ENCODE measurements around the gene ASPHD2. TPM values are rescaled to one million over a fixed set of nuclear protein-coding genes. Genes with fewer than 3 reads are reported as not detected.

Gene ASPHD2
- total RNA-seq, 3 donors from 2014 or later, result 0.59 to 1.3 (median 0.64) TPM

DNA sequence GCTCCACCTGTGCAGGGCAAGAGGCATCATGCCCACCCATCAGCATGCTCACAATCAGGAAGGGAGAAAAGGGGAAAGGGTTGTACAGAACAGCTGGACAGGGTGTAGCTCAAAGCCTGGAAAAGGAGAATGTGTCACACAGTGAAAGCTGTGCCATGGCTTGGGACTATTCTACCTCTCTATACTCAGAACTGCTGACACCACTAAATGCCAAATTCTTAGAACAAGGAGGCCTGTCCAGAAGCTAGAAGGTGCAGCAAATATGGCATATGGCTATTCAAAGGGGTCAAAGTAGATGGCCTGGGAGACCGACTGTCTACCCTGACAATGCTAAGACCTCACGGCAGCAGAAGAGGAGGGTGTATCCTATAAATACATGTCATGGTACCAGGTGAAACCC lies 41.7 kb downstream of the ASPHD2 start:
- Histone ChIP-seq H3K4me1 (no peaks in the 10 kb centered on the region), H3K9me3 (no peaks in the 10 kb centered on the region), H3K27me3 (no peaks in the 10 kb centered on the region), H3K4me3 (no peak overlapping the region), H3K36me3 (peaks cover 5% of the 10 kb centered on the region), H3K27ac (no peak overlapping the region)
- intact Hi-C loops (cut with DNase I; ENCODE audit: low total_unique reads), result no loop called here
- TF ChIP-seq POLR2AphosphoS5 (IDR thresholded peaks at IDR 0.05) (no peak), POLR2A (IDR thresholded peaks at IDR 0.05) (no peak)
- TF ChIP-seq, protein P1, sequence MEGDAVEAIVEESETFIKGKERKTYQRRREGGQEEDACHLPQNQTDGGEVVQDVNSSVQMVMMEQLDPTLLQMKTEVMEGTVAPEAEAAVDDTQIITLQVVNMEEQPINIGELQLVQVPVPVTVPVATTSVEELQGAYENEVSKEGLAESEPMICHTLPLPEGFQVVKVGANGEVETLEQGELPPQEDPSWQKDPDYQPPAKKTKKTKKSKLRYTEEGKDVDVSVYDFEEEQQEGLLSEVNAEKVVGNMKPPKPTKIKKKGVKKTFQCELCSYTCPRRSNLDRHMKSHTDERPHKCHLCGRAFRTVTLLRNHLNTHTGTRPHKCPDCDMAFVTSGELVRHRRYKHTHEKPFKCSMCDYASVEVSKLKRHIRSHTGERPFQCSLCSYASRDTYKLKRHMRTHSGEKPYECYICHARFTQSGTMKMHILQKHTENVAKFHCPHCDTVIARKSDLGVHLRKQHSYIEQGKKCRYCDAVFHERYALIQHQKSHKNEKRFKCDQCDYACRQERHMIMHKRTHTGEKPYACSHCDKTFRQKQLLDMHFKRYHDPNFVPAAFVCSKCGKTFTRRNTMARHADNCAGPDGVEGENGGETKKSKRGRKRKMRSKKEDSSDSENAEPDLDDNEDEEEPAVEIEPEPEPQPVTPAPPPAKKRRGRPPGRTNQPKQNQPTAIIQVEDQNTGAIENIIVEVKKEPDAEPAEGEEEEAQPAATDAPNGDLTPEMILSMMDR (IDR thresholded peaks at IDR 0.05), result no peak
- no peak for DNase-seq (ENCODE audit: low spot score in 2 of 2)

DNA sequence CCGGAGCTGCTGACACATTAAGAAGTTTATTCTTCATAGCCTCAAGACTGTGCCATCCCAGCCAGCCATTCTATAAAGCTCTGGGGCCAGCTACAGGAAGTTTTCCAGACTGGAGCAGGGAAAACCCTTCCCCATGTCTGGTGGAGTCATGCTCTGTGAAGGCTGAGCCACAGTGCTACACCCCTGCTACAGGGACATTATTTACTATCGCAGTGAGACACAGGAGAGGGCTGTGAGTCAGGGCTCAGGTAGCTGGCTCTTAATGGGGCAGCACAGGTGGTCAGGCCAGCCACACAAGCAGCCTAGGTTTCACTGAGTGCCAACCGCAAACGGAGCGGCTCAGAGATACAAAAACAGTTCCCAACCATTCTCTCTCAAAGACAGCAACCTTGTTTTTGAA lies 42.5 kb downstream of the ASPHD2 start:
- H3K4me3 ChIP-seq, result no peak overlapping the region
- TF ChIP-seq, protein P1 (IDR thresholded peaks at IDR 0.05), result no peak
- TF ChIP-seq POLR2A (IDR thresholded peaks at IDR 0.05) (no peak), POLR2AphosphoS5 (IDR thresholded peaks at IDR 0.05) (no peak)
- intact Hi-C loops (cut with DNase I; ENCODE audit: low total_unique reads), result no loop called here
- H3K9me3 ChIP-seq, result no peaks in the 10 kb centered on the region
- no peak for DNase-seq (ENCODE audit: low spot score in 2 of 2)
- no peak overlapping the region for H3K27ac ChIP-seq
- no peaks in the 10 kb centered on the region for H3K27me3 ChIP-seq
- H3K4me1 ChIP-seq, result no peaks in the 10 kb centered on the region
- peaks cover 5% of the 10 kb centered on the region for H3K36me3 ChIP-seq

DNA sequence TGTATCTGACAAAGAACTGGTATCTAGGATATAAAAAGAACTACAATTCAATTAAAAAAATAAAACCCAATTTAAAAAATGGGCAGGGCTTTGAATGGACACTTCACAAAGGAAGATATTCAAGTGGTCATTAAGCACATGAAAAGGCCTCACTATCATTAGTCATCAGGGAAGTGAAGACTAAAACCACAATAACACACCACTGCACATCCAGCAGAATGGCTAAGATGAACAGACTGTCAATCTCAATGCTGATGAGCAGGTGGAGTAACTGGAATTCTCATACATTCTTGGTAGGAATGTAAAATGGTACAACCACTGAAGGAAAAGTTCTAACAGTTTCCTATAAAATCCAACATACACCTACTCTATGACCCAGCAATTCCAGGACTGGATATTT lies 45.6 kb downstream of the ASPHD2 start:
- TF ChIP-seq POLR2AphosphoS5 (IDR thresholded peaks at IDR 0.05), result no peak
- TF ChIP-seq, protein P1 (IDR thresholded peaks at IDR 0.05), result no peak
- no peak for TF ChIP-seq POLR2A (IDR thresholded peaks at IDR 0.05)
- peaks cover 0 to 5% of the 10 kb centered on the region in 2 donors for H3K4me1 ChIP-seq
- H3K27me3 ChIP-seq, result no peaks in the 10 kb centered on the region
- peaks cover 4% of the 10 kb centered on the region for H3K36me3 ChIP-seq
- H3K27ac ChIP-seq, result no peak overlapping the region
- no peak for DNase-seq (ENCODE audit: low spot score in 2 of 2)
- H3K9me3 ChIP-seq, result no peaks in the 10 kb centered on the region
- intact Hi-C loops (cut with DNase I; ENCODE audit: low total_unique reads), result no loop called here
- no peak overlapping the region for H3K4me3 ChIP-seq

DNA sequence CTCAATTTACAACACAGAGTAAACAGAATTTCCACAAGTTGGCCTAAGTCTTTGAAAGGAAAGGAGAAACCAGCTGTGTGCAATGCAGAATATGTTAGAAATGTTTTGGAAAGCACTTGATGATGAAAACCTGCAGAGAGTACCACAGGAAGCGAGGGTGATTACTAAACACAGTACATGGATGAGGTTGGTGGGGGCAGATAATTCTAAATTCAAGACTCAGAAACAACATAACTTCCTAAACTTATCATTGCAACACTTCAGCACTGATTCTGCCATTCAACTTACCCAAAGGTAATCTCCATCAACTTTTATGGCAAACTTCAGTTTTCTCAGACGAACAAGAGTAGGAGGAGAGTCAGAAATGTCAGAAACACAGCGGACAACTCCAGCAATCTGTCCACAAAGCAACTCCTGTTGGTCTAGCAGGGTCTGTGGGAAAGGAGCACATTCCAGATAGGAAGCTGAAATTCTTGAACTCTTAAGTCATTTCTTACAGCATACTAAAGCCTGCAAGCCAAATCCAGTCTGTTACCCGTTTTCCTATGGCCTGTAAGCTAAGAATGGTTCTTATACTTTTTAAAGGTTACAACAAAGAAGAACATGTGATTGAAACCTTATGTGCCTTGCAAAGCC lies 47.8 kb downstream of the ASPHD2 start:
- H3K4me1 ChIP-seq, result peaks cover 0 to 13% of the 10 kb centered on the region in 2 donors
- no peaks in the 10 kb centered on the region for H3K36me3 ChIP-seq
- no peak overlapping the region for H3K27ac ChIP-seq

DNA sequence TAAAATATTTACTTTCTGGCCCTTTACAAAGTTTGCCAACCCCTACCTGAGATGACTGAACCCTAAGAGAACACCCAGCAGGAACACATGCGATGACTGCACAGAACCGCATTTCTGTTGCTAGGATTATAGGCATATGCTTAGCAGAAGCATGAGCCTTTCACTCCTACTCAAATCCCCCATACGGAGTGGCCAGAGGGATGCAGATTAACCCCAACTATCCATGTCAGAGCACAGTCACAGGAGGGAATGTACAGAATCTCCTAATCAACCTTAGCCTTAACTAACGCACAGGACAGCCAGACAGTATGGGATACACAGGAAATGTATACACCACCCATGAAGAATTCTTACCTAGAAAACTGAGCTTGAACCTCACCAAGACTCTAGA lies 48.3 kb downstream of the ASPHD2 start:
- Histone ChIP-seq H3K36me3 (no peaks in the 10 kb centered on the region), H3K27ac (no peak overlapping the region), H3K9me3 (no peaks in the 10 kb centered on the region), H3K27me3 (no peaks in the 10 kb centered on the region), H3K4me3 (no peak overlapping the region), H3K4me1 (peaks cover 0 to 13% of the 10 kb centered on the region in 2 donors)
- no peak for DNase-seq (ENCODE audit: low spot score in 2 of 2)
- intact Hi-C loops (cut with DNase I; ENCODE audit: low total_unique reads), result no loop called here
- TF ChIP-seq POLR2A (IDR thresholded peaks at IDR 0.05), result no peak
- TF ChIP-seq, protein P1 (IDR thresholded peaks at IDR 0.05), result no peak
- TF ChIP-seq POLR2AphosphoS5 (IDR thresholded peaks at IDR 0.05), result no peak

More for the DNA sequence above, 47.8 kb downstream of the ASPHD2 start:
- intact Hi-C loops (cut with DNase I; ENCODE audit: low total_unique reads), result no loop called here
- DNase-seq (ENCODE audit: low spot score in 2 of 2), result no peak
- H3K9me3 ChIP-seq, result no peaks in the 10 kb centered on the region
- no peaks in the 10 kb centered on the region for H3K27me3 ChIP-seq
- TF ChIP-seq, protein P1 (IDR thresholded peaks at IDR 0.05), result no peak
- no peak for TF ChIP-seq POLR2A (IDR thresholded peaks at IDR 0.05)
- no peak for TF ChIP-seq POLR2AphosphoS5 (IDR thresholded peaks at IDR 0.05)
- no peak overlapping the region for H3K4me3 ChIP-seq
